Activated CD8-positive, alpha-beta T cell treated with anti-CD3 and anti-CD28 coated beads for 36 hours (primary cell): ENCODE data around the gene BARX1. TPM values are rescaled to one million over a fixed set of nuclear protein-coding genes. Genes with fewer than 3 reads are reported as not detected.

Experiments
- ATAC-seq: fragments of 200-7000 bp; cut with Tn5 transposase; one replicate; pipeline ENCODE4 v1.10.0; 2021; ENCODE audit warnings: mild to moderate bottlenecking, moderate library complexity
- CTCF ChIA-PET: fragments of 350-600 bp; sonication (Branson Sonifier 250); formaldehyde crosslinking; loops from one replicate; lab custom pipeline; 2021; ENCODE audit warnings: antibody characterized with exemption; lab: Charles Lee
- POLR2A ChIA-PET: fragments of 350-600 bp; sonication (Branson Sonifier 250); formaldehyde crosslinking; loops from one replicate; lab custom pipeline; 2021; ENCODE audit warnings: antibody characterized with exemption; lab: Charles Lee
- DNase-seq: peaks from one replicate; pipeline ENCODE4 v3.0.0-alpha.2; 2020
- H3K27ac Mint-ChIP-seq: one replicate; pipeline ENCODE4 v1.8.0; 2021; ENCODE audit warnings: mild to moderate bottlenecking, mixed read lengths
- H3K27me3 Mint-ChIP-seq: one replicate; pipeline ENCODE4 v1.8.0; 2021; ENCODE audit warnings: mixed read lengths
- H3K36me3 Mint-ChIP-seq: one replicate; pipeline ENCODE4 v1.8.0; 2021; ENCODE audit warnings: low read depth, mixed read lengths
- H3K4me1 Mint-ChIP-seq: one replicate; pipeline ENCODE4 v1.8.0; 2021; ENCODE audit warnings: low read depth, mixed read lengths
- H3K4me3 Mint-ChIP-seq: one replicate; pipeline ENCODE4 v1.8.0; 2021; ENCODE audit warnings: mild to moderate bottlenecking, moderate library complexity, mixed read lengths
- H3K9me3 Mint-ChIP-seq: one replicate; pipeline ENCODE4 v1.8.0; 2021; ENCODE audit warnings: mixed read lengths
- intact Hi-C: fragments of 100-400 bp; cut with micrococcal nuclease; formaldehyde crosslinking; loops from one replicate; pipeline ENCODE4 v1.10.0; 2022
- total RNA-seq, 2 experiments: library from RNA; stranded (reverse); gene quantifications; one replicate each; pipeline ENCODE4 v1.2.3, GENCODE V29; 2021
- TF ChIP-seq, protein P1 (sequence below): fragments of 200-600 bp; IDR thresholded peaks from one replicate; pipeline ENCODE4 v1.8.0; 2022; ENCODE audit warnings: antibody characterized with exemption, mild to moderate bottlenecking

Gene BARX1
- total RNA-seq, 2 experiments from 2014 or later, result 6.6 to 7.6 TPM

DNA sequence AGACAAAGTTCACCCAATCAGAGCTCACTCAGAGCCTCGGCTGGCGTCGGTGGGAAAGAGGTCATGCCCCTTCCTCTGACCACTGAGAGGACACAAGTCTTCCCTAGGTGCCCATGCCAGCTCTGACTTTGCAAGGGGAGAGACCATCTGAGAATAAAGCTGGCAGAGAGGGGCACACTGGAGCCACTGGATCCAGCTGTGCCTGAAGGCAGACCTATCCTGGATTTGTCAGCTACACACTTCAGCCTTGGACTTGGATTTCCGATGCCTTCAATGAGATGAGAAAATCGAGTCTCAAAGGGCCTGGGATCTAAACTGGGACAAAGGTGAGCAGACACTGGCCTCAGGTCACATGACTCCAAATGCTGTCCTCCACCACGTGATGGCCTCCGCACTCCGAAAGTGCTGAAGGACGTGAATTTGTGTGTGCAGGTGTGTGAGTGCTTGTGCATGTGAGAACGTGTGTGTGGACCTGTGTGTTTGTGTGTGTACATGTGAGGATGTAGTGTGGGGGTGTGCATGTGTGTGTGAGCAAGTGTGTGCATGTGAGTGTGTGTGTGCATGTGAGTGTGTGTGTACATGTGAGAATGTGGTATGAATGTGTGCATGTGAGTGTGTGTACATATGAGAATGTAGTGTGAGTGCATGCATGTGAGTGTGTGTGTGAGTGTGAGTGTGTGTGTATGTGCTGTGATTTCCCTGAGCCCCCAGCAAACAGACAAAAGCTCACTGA lies 37.9 kb downstream of the BARX1 start:
- intact Hi-C loops, result no loop called here
- TF ChIP-seq, protein P1, sequence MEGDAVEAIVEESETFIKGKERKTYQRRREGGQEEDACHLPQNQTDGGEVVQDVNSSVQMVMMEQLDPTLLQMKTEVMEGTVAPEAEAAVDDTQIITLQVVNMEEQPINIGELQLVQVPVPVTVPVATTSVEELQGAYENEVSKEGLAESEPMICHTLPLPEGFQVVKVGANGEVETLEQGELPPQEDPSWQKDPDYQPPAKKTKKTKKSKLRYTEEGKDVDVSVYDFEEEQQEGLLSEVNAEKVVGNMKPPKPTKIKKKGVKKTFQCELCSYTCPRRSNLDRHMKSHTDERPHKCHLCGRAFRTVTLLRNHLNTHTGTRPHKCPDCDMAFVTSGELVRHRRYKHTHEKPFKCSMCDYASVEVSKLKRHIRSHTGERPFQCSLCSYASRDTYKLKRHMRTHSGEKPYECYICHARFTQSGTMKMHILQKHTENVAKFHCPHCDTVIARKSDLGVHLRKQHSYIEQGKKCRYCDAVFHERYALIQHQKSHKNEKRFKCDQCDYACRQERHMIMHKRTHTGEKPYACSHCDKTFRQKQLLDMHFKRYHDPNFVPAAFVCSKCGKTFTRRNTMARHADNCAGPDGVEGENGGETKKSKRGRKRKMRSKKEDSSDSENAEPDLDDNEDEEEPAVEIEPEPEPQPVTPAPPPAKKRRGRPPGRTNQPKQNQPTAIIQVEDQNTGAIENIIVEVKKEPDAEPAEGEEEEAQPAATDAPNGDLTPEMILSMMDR, result no peak
- Mint-ChIP-seq H3K27me3 (peaks cover 2% of the 10 kb centered on the region), H3K27ac (no peak overlapping the region), H3K9me3 (no peaks in the 10 kb centered on the region), H3K4me3 (no peak overlapping the region), H3K36me3 (no peaks in the 10 kb centered on the region), H3K4me1 (no peaks in the 10 kb centered on the region)
- ChIA-PET CTCF (interaction anchor here (1.1 kb wide), 1 partner anchor 90 kb away, joined by 3 read pairs; no protein-coding TSS in a partner anchor), POLR2A (no interaction called here)
- DNase-seq (no peak), ATAC-seq (no peak)

DNA sequence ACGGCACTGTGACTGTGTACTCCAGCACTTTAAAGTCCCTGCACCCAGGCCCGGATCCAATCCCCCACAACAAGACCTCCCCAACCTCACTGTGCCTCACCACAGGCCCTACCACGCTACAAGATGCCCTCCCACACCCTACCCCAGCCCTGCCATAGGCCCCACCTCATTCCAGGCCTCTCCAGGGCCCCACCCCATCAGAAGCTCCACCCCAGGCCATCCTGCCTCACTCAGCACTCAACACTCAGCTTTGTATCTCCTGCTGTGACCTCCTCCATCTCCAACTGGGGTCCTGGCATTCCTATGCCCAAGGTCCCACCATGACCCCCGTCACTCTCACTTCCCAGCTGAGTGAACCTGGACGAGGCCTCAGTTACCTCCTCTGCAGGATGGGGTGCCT lies 38.8 kb downstream of the BARX1 start:
- Mint-ChIP-seq H3K9me3 (no peaks in the 10 kb centered on the region), H3K4me1 (no peaks in the 10 kb centered on the region), H3K4me3 (no peak overlapping the region), H3K36me3 (no peaks in the 10 kb centered on the region), H3K27ac (no peak overlapping the region), H3K27me3 (peaks cover 2% of the 10 kb centered on the region)
- ChIA-PET POLR2A (no interaction called here), CTCF (interaction anchor here (1.1 kb wide), 1 partner anchor 89 kb away, joined by 3 read pairs; no protein-coding TSS in a partner anchor)
- intact Hi-C loops, result no loop called here
- TF ChIP-seq, protein P1, result no peak
- DNase-seq, result no peak
- no peak for ATAC-seq

DNA sequence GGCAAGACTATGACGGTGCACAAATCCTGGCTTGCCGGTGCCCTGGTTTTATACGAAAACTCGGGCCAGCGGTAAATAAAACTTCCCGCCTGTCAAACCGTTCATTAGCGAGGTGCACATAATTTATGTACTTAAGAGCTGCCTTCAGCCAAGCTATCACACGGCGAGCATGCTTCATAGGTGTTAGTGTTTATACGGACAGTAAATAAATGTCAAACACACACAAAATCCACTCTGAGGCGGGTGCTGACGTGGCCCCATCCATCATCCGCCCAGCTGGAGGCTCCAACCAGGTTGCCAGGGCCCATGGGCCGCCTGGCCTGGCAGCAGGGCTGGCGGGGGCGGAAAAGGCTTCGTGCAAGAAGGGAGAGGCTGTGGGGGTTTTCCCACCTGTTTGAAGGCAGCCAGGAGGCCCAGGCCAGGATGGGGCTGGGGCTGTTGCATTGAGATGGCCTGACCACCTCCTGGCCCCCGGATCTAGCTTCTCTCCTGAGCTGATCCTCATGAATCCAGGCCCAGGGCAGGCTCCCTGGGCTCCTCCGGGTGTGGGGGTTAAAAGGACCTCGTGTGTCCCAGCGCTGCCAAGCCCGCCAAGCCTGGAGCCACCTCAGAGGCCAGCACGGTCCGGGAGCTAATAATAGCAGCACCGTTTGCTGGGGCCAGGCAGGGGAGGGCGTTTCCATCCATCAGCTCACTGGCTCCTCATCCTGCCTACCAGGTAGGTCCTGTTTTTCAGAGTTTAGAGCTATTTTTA lies 43.2 kb downstream of the BARX1 start:
- ChIA-PET CTCF (interaction anchor here (1.0 to 1.3 kb wide), 2 partner anchors 39 to 90 kb away, joined by 3 to 5 read pairs; no protein-coding TSS in a partner anchor), POLR2A (no interaction called here)
- DNase-seq, result no peak
- ATAC-seq, result no peak
- peaks cover 10% of the 10 kb centered on the region for H3K27me3 Mint-ChIP-seq
- H3K36me3 Mint-ChIP-seq, result no peaks in the 10 kb centered on the region
- H3K9me3 Mint-ChIP-seq, result no peaks in the 10 kb centered on the region
- H3K4me3 Mint-ChIP-seq, result no peak overlapping the region
- intact Hi-C loops, result no loop called here
- H3K27ac Mint-ChIP-seq, result no peak overlapping the region
- TF ChIP-seq, protein P1, result no peak
- no peaks in the 10 kb centered on the region for H3K4me1 Mint-ChIP-seq

DNA sequence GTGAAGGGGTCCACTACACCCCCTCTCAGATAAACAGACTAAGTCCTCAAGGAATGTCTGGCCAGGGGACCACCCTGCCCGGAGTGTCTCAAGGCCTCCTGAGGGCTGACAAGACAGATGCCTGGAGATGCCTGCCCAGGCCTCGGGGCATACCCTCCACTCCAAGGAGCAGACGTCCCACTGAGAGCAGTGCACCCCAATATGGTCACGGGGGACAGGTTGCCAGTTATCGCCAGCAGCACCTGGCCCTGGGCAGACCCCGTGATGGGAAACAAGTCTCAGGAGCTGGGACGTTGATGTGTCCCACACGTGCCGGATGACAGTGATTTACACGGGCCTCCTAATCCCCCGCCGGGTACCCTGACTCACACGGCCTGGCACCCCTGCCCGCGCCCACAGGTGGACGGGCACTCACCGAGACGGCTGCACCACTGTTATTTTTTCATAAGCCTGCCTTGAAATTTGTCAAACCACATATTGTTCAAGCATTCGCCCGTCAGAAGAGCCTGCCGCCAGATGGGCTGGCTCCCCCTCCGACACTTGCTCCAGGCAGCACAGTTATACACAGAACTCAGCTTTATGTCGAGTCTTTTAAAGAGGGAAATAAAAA lies 43.9 kb downstream of the BARX1 start:
- H3K9me3 Mint-ChIP-seq, result no peaks in the 10 kb centered on the region
- no peaks in the 10 kb centered on the region for H3K4me1 Mint-ChIP-seq
- intact Hi-C loops, result no loop called here
- H3K4me3 Mint-ChIP-seq, result no peak overlapping the region
- ChIA-PET CTCF (interaction anchor here (1.0 to 1.3 kb wide), 2 partner anchors 40 to 91 kb away, joined by 3 to 5 read pairs; no protein-coding TSS in a partner anchor), POLR2A (no interaction called here)
- TF ChIP-seq, protein P1, result no peak
- no peak overlapping the region for H3K27ac Mint-ChIP-seq
- H3K27me3 Mint-ChIP-seq, result peaks cover 10% of the 10 kb centered on the region
- ATAC-seq (no peak), DNase-seq (no peak)
- no peaks in the 10 kb centered on the region for H3K36me3 Mint-ChIP-seq
